ENCODE results near the gene GINS2.

The GINS2 gene

DNA sequence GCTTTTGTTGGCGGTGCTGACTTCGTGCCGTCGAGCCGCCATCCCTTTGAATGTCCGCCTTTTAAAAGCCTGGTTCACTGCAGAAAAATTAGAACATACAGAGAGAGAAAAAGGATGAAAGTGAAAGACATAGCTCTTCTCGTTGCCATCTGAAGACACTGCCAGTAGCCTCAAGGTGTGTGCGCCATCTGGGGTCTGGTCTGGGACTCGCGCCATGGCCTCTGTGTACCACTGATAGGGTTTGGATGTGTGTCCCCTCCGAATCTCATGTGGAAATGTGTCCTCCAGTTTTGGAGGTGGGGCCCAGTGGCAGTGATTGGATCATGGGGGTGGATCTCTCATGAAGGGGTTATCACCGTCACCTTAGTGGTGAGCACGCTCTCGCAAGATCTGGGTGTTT is 60.1 kb downstream of the GINS2 start:
- no peak for FAIRE-seq
- no peak for DNase-seq (ENCODE audit: insufficient read length, low spot score)

DNA sequence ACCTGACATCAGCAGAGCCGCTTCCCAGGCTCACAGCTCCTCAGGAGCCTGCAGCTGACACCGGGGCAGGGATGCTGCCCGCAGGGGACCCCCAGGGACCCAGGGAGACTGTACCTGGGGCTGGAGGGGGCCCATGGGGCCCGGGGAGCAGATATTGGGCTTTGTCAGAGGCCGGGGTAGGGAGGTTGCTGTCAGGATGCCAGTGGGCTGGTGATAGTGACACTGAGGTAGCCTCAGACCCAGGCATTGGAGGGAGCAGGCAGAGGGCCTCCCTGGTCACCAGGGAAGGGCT is 60.5 kb downstream of the GINS2 start:
- DNase-seq (ENCODE audit: insufficient read length, low spot score) (no peak), FAIRE-seq (no peak)

DNA sequence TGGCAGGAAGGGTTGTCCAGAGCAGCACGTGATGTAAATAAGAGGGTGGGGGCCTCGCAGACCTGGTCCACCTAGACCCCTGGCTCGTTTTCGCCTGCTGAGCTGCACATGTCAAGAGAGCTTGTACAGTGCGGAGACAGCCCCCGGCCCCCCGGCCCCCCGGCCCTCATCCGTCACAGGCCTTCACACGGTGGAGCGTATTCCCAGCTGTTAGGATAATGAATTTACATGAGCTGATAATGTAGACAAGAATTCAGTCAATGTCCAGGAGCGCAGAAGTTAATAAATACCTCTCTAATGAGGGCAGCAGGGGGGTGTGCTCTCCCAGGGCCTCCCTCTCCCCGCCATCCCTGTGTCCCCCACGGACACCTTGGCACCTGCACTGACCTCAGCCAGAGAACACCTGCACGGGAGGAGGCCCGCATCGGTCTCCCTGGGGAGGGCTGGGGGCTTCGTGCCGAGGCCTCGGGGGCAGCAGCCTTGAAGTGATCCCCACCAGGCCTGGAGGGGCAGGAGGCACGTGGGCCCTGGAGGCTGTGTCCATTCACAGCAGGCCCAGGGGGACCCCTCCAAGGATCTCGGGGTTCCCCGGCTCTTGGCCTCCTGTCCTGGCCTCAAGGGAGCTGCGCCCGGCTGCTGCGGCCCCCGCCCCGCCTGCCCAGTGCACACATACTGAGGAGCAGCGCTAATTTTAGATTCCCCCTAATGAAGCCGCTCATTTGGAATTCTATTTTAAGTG is 61.1 kb downstream of the GINS2 start:
- DNase-seq (ENCODE audit: insufficient read length, low spot score) (no peak), FAIRE-seq (no peak)

DNA sequence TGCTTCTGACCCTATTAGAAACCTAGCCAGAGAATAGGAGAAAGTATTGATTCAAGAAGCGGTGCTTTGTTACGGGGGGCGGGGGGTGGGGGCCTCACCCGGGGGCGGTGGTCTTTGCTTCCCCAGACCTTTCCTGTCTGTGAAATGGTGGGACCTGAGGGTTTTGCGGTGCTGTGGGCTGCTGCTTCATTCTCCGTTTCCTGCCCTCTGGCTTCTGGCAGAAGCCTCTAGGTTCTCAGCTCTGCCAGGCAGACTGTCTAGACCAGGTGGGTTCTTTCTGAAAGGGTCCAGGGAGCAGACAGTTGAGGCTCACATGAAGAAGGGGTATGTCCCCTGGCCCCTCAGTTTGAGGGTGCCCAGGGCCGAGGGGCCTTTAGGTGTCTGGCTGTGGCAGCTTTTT is 61.7 kb downstream of the GINS2 start:
- FAIRE-seq (no peak), DNase-seq (ENCODE audit: insufficient read length, low spot score) (no peak)
